HCT116 (cell line): ENCODE data around the gene INSR.

Source experiments
- EZH2 ChIP-seq: fragments of 200-600 bp; sonication (generic); IDR thresholded peaks from 2 replicates; pipeline ENCODE4 v1.6.1; 2017; ENCODE audit warnings: antibody characterized with exemption, mixed run types
- RAD21 ChIP-seq: IDR thresholded peaks from 2 replicates; pipeline ENCODE4 v1.6.1; 2012; ENCODE audit warnings: low read depth, mild to moderate bottlenecking
- SP1 ChIP-seq: IDR thresholded peaks from 2 replicates; pipeline ENCODE4 v1.6.1; 2012; ENCODE audit warnings: low read depth
- TCF7L2 ChIP-seq: IDR thresholded peaks from 2 replicates; pipeline ENCODE4 v1.7.0; 2011; ENCODE audit warnings: borderline replicate concordance, inconsistent platforms; ENCODE audit not compliant: insufficient read depth, insufficient read length; ENCODE audit errors: extremely low read depth
- YY1 ChIP-seq: IDR thresholded peaks from 2 replicates; pipeline ENCODE4 v1.6.1; 2011; ENCODE audit warnings: low read length, low read depth, moderate library complexity, mild to moderate bottlenecking; ENCODE audit not compliant: insufficient replicate concordance; ENCODE audit errors: extremely low read depth
- ZFX ChIP-seq: fragments of 450-650 bp; IDR thresholded peaks from 2 replicates; pipeline ENCODE4 v1.6.1; 2017
- TF ChIP-seq, protein P1 (sequence below), 3 experiments: fragments of 200-600 bp in 1 of 3; sonication (generic) in 1 of 3; IDR thresholded peaks in 2 of 3; conservative IDR thresholded peaks in 1 of 3; 2 replicates each; pipeline ENCODE4 v1.5.1; 2012 to 2017; ENCODE audit warnings: low read depth in 2 of 3, low read length in 2 of 3, antibody characterized with exemption in 1 of 3, borderline replicate concordance in 1 of 3, control low read depth in 1 of 3, mild to moderate bottlenecking in 1 of 3, mixed read lengths in 1 of 3, mixed run types in 1 of 3, moderate library complexity in 1 of 3; ENCODE audit not compliant: insufficient read depth in 1 of 3
- TF ChIP-seq, protein P2 (sequence below): IDR thresholded peaks from 2 replicates; pipeline ENCODE4 v1.6.1; 2012

DNA sequence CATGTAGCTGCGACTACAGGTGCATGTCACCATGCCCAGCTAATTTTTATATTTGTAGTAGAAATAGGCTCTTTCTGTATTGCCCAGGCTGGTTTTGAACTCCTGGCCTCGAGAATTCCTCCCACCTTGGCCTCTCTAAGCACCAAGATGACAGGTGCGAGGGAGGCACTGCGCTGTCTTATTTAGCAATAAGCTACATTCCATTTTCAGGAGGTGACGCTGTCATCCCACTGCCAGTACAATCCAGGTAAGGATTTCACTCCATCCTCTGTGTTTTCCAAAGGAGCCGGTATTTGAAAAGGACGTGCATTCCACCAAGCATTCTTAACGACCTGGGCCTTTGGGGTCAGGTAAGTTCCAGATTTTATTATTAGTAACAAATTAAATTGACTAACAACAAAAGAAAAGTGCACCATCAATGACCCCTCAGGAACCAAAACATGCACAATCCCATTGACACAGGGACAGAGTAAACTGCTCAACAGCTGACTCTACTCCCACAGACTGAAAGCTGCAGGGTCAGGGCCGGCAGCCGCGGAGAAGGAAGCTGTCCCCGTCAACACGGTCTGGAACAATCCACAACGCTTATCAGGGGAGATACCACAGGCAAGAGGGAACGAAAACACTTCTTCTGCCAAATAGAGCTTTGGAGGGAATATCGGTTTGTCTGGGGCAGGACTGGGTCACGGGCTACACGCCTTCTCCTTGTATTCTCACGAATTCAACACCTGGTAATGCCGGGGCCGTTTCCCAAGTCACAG lies 82.8 kb downstream of the INSR start:
- TF ChIP-seq EZH2, result no peak
- TF ChIP-seq, protein P1, sequence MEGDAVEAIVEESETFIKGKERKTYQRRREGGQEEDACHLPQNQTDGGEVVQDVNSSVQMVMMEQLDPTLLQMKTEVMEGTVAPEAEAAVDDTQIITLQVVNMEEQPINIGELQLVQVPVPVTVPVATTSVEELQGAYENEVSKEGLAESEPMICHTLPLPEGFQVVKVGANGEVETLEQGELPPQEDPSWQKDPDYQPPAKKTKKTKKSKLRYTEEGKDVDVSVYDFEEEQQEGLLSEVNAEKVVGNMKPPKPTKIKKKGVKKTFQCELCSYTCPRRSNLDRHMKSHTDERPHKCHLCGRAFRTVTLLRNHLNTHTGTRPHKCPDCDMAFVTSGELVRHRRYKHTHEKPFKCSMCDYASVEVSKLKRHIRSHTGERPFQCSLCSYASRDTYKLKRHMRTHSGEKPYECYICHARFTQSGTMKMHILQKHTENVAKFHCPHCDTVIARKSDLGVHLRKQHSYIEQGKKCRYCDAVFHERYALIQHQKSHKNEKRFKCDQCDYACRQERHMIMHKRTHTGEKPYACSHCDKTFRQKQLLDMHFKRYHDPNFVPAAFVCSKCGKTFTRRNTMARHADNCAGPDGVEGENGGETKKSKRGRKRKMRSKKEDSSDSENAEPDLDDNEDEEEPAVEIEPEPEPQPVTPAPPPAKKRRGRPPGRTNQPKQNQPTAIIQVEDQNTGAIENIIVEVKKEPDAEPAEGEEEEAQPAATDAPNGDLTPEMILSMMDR (IDR thresholded peaks at IDR 0.05 in 2 of 3, conservative IDR thresholded peaks at IDR 0.05 in 1 of 3; ENCODE audit: borderline replicate concordance in 1 of 3, insufficient read depth in 1 of 3, low read depth in 2 of 3, low read length in 2 of 3), result no peak
- no peak for TF ChIP-seq ZFX
- TF ChIP-seq RAD21, result no peak
- TF ChIP-seq, protein P2, sequence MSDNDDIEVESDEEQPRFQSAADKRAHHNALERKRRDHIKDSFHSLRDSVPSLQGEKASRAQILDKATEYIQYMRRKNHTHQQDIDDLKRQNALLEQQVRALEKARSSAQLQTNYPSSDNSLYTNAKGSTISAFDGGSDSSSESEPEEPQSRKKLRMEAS, result no peak
- TF ChIP-seq TCF7L2, result no peak
- no peak for TF ChIP-seq YY1
- no peak for TF ChIP-seq SP1
